ENCODE data around the gene CES2.
A peak's percentile ranks its signal among the peaks of the same experiment; 100 is the strongest.
"Not testable (repeated sequence)": the region's sequence is repeated elsewhere in the genome, so short reads cannot be mapped to it uniquely, and the experiment has no call there.

CES2 gene

GRCh38 chr16:66954097-66954659, 18.9 kb downstream of the CES2 start:
- DNase-seq: peak; percentile 84

- DNase-seq: not testable (repeated sequence)
Measured at GRCh38 chr16:66955363-66956153, 20.2 kb downstream of the CES2 start.

DNA sequence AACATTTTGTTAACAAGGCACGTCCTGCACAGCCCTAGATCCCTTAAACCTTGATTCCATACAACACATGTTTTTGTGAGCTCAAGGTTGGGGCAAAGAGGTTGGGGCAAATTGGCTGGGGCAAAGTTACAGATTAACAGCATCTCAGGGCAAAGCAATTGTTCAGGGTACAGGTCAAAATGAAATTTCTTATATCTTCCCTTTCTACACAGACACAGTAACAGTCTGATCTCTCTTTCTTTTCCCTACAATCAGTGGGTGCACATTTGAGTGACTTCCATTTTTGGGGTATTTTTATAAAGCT, 20.8 kb downstream of the CES2 start:
- not testable (repeated sequence) for DNase-seq

- DNase-seq: no peak
Measured at GRCh38 chr16:66958857-66959703, 23.8 kb downstream of the CES2 start.

DNA sequence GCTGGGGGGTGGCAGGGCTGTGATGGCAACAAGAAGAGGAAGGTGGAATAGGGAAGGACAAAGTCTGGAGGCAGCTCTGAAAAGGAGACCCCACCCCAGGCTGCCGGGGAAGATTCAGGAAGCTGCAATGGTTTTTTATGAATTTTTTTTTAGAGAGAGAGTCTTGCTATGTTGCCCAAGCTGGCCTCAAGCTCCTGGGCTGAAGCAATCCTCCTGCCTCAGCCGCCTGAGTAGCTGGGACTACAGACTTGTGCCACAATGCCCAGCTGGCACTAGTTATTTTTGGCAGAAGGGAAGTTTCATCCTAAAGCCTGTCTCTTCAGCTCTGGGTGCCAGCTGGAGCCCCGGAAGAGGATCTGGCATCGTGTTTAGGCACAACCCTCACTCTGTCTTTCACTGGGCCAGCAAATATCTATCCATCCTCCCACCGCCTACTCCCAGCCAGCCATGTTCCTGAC, 24.4 kb downstream of the CES2 start:
- no peak for DNase-seq

DNA sequence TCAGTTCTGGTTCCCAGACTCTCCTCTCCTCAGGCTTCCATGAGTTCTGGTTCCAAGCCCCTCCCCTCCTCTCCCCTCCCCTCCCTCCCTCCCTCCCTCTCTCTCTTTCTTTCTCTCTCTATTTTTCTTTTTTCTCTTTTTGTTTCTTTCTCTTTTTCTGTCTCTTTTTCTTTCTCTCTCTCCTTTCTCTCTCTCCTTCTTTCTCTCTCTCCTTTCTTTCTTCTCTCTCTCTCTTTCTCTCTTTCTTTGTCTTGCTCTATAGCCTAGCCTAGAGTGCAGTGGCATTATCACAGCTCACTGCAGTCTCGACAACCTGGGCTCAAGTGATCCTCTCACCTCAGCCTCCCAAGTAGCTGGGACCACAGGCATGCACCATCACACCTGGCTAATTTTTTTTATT, 25.0 kb downstream of the CES2 start:
- no peak for DNase-seq

DNA sequence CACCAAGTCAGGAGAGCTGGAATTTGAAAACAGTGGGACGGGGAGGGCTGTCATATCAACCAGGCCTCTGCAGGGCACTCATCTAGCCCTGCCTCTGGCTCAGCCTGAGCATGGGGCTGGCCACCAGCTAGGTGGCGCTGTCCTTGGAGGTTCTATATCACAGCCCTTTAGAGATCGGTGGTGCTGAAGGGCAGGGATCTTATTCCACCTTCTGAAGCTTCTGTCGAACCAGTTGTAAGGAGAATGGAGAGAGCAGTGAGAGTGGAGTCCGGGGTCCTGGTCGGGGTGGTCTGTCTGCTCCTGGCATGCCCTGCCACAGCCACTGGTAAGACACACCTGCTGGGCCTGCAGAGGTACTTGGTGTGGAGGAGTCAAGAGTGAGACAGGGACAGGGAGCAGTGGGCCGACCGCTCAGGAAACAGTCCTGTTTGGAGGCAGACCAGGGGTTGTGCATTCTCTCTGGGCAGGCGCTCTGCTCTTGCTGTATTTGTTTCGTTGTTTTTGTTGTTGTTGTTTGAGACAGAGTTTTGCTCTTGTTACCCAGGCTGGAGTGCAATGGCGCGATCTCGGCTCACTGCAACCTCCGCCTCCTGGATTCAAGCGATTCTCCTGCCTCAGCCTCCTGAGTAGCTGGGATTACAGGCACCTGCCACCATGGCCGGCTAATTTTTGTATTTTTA, 25.9 kb downstream of the CES2 start, which contains the start of gene CES3:
Gene CES3, plus strand, starts transcription at position 202 of the 680 bp plus-strand sequence. Its CDS starts 42 bp downstream, at position 244.
- DNase-seq: no peak

- no peak for DNase-seq
Measured at GRCh38 chr16:66961914-66962313, 26.6 kb downstream of the CES2 start.

GRCh38 chr16:66964049-66964448, 28.7 kb downstream of the CES2 start:
- no peak for DNase-seq

DNA sequence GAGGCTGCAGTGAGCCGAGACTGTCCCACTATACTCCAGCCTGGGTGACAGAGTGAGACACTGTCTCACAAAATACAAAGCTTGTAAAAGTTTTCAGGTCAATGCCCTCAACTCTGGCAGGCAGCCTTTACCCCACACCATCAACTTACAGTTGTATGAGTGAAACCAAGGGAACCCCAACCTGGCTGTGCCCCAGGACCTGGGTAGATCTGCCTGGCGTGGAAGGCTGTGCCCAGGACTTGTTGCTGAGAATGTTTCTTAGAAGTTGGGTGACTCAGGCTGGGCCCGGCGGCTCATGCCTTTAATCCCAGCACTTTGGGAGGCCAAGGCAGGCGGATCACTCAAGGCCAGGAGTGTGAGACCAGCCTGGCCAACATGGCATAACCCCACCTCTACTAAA, 33.5 kb downstream of the CES2 start:
- no peak for DNase-seq

GRCh38 chr16:66970775-66971720, 35.7 kb downstream of the CES2 start:
- no peak for DNase-seq

GRCh38 chr16:66972983-66973382, 37.7 kb downstream of the CES2 start:
- DNase-seq: no peak

DNA sequence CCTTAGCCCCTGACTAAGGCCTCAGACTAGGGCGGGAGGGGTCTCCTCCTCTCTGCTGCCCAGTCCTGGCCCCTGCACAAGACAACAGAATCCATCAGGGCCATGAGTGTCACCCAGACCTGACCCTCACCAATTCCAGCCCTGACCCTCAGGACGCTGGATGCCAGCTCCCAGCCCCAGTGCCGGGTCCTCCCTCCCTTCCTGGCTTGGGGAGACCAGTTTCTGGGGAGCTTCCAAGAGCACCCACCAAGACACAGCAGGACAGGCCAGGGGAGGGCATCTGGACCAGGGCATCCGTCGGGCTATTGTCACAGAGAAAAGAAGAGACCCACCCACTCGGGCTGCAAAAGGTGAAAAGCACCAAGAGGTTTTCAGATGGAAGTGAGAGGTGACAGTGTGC, 38.4 kb downstream of the CES2 start:
- DNase-seq: no peak

GRCh38 chr16:66974156-66974931, 39.0 kb downstream of the CES2 start:
- not testable (repeated sequence) for DNase-seq

DNA sequence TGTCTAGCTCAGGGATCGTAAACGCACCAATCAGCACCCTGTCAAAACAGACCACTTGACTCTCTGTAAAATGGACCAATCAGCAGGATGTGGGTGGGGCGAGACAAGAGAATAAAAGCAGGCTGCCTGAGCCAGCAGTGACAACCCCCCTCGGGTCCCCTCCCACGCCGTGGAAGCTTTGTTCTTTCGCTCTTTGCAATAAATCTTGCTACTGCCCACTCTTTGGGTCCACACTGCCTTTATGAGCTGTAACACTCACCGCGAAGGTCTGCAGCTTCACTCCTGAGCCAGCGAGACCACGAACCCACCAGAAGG, 39.6 kb downstream of the CES2 start:
- DNase-seq: not testable (repeated sequence)

DNA sequence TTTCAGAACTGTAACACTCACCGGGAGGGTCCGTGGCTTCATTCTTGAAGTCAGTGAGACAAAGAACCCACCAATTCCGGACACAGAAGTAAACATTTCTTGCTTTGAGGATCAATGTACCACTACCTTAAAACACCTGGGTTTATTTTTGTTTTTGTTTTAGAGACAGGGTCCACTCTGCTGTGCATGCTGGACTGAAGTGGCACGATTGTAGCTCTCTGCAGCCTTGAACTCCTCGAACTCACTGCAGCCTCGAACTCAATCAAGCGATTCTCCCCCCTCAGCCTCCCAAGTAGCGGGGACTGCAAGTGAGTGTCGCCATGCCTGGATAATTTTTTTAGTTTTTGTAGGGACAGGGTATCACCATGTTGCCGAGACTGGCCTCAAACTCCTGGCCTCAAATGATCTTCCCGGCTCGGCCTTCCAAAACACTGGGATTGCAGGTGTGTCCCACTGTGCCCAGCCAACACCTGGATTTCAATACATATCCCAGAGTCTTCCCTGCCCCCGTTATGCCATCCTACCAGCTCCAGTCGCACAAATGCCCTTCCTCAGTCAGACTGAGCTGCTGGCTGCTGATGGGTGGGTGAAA, 40.1 kb downstream of the CES2 start:
- DNase-seq: no peak

- no peak for DNase-seq
Measured at GRCh38 chr16:66976746-66977145, 41.4 kb downstream of the CES2 start.

GRCh38 chr16:66977341-66978113, 42.2 kb downstream of the CES2 start:
- peak; percentile 89 for DNase-seq

DNA sequence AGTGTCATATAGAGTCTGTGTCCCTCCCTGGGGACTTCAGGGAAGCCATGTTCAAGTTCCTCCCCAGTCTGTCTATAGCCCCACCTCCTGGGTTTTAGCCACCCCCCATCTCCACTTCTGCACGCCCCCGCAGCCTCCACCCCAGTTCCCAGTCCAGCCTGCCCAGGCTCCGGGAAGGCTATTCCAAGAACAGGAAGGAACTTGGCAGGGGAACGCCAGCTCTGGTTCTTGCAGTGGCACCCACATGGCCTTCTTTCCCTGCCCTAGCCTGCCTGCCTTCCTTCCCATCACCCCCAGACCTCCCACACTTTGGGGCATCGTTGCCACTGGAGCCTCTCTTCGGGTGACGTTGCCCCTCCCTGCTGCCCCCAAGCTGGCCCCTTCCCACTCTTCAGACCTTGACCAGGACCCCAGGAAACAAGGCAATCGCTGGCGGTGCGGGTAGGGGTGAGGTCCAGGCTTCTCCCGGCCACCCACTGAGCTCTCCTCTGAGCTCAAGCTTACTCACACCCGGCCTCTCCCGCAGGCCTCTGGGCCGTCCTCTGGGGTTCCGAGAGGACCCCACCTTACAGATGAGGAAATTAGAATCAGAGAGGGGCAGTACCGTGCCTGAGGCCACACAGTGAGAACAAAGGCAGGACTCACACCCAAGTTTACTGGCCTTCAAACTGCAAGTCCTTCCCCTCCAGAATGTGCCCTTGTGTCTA, 43.8 kb downstream of the CES2 start:
- no peak for DNase-seq
